HepG2 (cell line): ENCODE data around the gene TRAPPC3. TPM values are rescaled to one million over a fixed set of nuclear protein-coding genes. Genes with fewer than 3 reads are reported as not detected.

Experiments used
- ATAC-seq: fragments of 200-7000 bp; cut with Tn5 transposase; 3 replicates; pipeline ENCODE4 v1.9.1; 2020; ENCODE audit warnings: mild to moderate bottlenecking, moderate library complexity
- BruUV-seq: library from RNA; stranded (reverse); fragments of 400-500 nt; replicated peaks from 2 replicates; lab custom pipeline; 2021; lab: Mats Ljungman, UMichigan
- CTCF ChIA-PET: fragments of 300-600 bp; formaldehyde crosslinking; extraction: SDS; loops from one replicate; lab custom pipeline; 2021; ENCODE audit warnings: low total read pairs, inconsistent platforms, low intra/inter-chr PET ratio; lab: Yijun Ruan, JAX
- POLR2A ChIA-PET: fragments of 350-600 bp; sonication (Branson Sonifier 250); formaldehyde crosslinking; loops from one replicate; lab custom pipeline; 2020; ENCODE audit warnings: antibody characterized with exemption, inconsistent platforms; lab: Yijun Ruan, JAX
- DNase-seq: peaks from one replicate; pipeline ENCODE4 v3.0.0-alpha.2; 2015; ENCODE audit warnings: low spot score
- FAIRE-seq: peaks from 3 replicates; lab custom pipeline; 2011; peaks lifted over from hg19 to GRCh38; lab: Jason Lieb, UNC
- H2AFZ ChIP-seq: one replicate; pipeline ENCODE4 v1.6.1; 2011; ENCODE audit warnings: low read length, inconsistent platforms
- H3K27ac ChIP-seq: fragments of 300-600 bp; 3 replicates; pipeline ENCODE4 v1.8.0; 2011; ENCODE audit warnings: mixed run types, mild to moderate bottlenecking, mixed read lengths, low read length, inconsistent platforms; ENCODE audit not compliant: insufficient read depth; ENCODE audit errors: extremely low read length
- H3K27me3 ChIP-seq, 2 experiments: fragments of 200-600 bp in 1 of 2; 2 replicates in 1 of 2; 3 replicates in 1 of 2; pipeline versions ENCODE4 v1.6.0 to v1.8.0; 2011; ENCODE audit warnings: low read length in 2 of 2, mild to moderate bottlenecking in 2 of 2, moderate library complexity in 2 of 2, inconsistent platforms in 1 of 2; ENCODE audit not compliant: insufficient read depth in 2 of 2, control insufficient read depth in 1 of 2
- H3K36me3 ChIP-seq, 2 experiments: fragments of 200-600 bp in 1 of 2; replicated peaks in 1 of 2; 2 replicates in 1 of 2; 3 replicates in 1 of 2; pipeline versions ENCODE4 v1.5.1 to v1.8.0; 2011; ENCODE audit warnings: low read length in 2 of 2, inconsistent platforms in 1 of 2; ENCODE audit not compliant: insufficient read depth in 2 of 2, control insufficient read depth in 1 of 2
- H3K4me1 ChIP-seq: 2 replicates; pipeline ENCODE4 v1.5.1; 2012; ENCODE audit warnings: low read length, inconsistent platforms; ENCODE audit not compliant: insufficient read depth
- H3K4me2 ChIP-seq: 2 replicates; pipeline ENCODE4 v1.6.0; 2011; ENCODE audit warnings: low read depth, low read length, inconsistent platforms
- H3K4me3 ChIP-seq, 3 experiments: fragments of 200-600 bp in 1 of 3; sonication (generic), shearing (Covaris generic) in 1 of 3; replicated peaks in 1 of 3; 2 replicates each; pipeline ENCODE4 v1.5.1; 2011 to 2016; ENCODE audit warnings: low read length in 3 of 3, inconsistent platforms in 2 of 3, low read depth in 2 of 3, mild to moderate bottlenecking in 2 of 3, control low read depth in 1 of 3, mixed read lengths in 1 of 3; ENCODE audit not compliant: insufficient read depth in 1 of 3
- H3K79me2 ChIP-seq: one replicate; pipeline ENCODE4 v1.6.1; 2011; ENCODE audit warnings: low read length, inconsistent platforms; ENCODE audit not compliant: insufficient read depth
- H3K9ac ChIP-seq: 2 replicates; pipeline ENCODE4 v1.6.0; 2011; ENCODE audit warnings: mild to moderate bottlenecking, low read depth, low read length, inconsistent platforms; ENCODE audit not compliant: insufficient read depth
- H3K9me3 ChIP-seq: 2 replicates; pipeline ENCODE4 v1.5.1; 2012; ENCODE audit warnings: mild to moderate bottlenecking, low read length
- H4K20me1 ChIP-seq: 2 replicates; pipeline ENCODE4 v1.6.0; 2011; ENCODE audit warnings: inconsistent platforms, mild to moderate bottlenecking, low read length, moderate library complexity; ENCODE audit not compliant: insufficient read depth
- ARNTL ChIP-seq: sonication (generic); formaldehyde crosslinking; IDR thresholded peaks from 2 replicates; pipeline ENCODE4 v1.4.0; 2020; ENCODE audit warnings: mild to moderate bottlenecking, missing genetic modification reagents
- ASH2L ChIP-seq: fragments of 300-600, 200-600 bp; sonication (generic); IDR thresholded peaks from 2 replicates; pipeline ENCODE4 v1.7.0; 2017; ENCODE audit warnings: low read depth, mild to moderate bottlenecking, moderate library complexity, mixed read lengths, low read length; ENCODE audit not compliant: insufficient read length
- KMT2B ChIP-seq: IDR thresholded peaks from 2 replicates; pipeline ENCODE4 v1.6.1; 2016; ENCODE audit warnings: missing genetic modification reagents, missing compliant biosample characterization
- MAF1 ChIP-seq: sonication (generic); formaldehyde crosslinking; IDR thresholded peaks from 2 replicates; pipeline ENCODE4 v1.5.0; 2020; ENCODE audit warnings: missing genetic modification reagents, borderline replicate concordance
- RFX3 ChIP-seq: IDR thresholded peaks from 2 replicates; pipeline ENCODE4 v1.6.1; 2016; ENCODE audit warnings: missing biosample characterization, missing genetic modification reagents
- SOX6 ChIP-seq, 2 experiments: fragments of 450-650 bp in 1 of 2; sonication (generic) in 1 of 2; formaldehyde crosslinking in 1 of 2; IDR thresholded peaks; 2 replicates each; pipeline versions ENCODE4 v1.4.0 to v1.6.1; 2017 to 2020; ENCODE audit warnings: antibody characterized with exemption in 1 of 2, mild to moderate bottlenecking in 1 of 2, missing genetic modification reagents in 1 of 2
- SP1 ChIP-seq, 2 experiments: fragments of 450-650 bp in 1 of 2; sonication (generic) in 1 of 2; formaldehyde crosslinking in 1 of 2; IDR thresholded peaks; 2 replicates each; pipeline versions ENCODE4 v1.4.0 to v1.6.1; 2016 to 2020; ENCODE audit warnings: missing genetic modification reagents in 1 of 2
- THYN1 ChIP-seq: sonication (generic); formaldehyde crosslinking; IDR thresholded peaks from 2 replicates; pipeline ENCODE4 v1.8.1; 2023; ENCODE audit warnings: low read depth, mild to moderate bottlenecking, moderate library complexity, missing genetic modification reagents, borderline replicate concordance
- ZFP36 ChIP-seq: fragments of 150-350 bp; IDR thresholded peaks from 2 replicates; pipeline ENCODE4 v1.6.1; 2018; ENCODE audit warnings: borderline replicate concordance, low read length, low read depth; ENCODE audit not compliant: partially characterized antibody
- ZNF12 ChIP-seq: sonication (generic); formaldehyde crosslinking; IDR thresholded peaks from 2 replicates; pipeline ENCODE4 v1.5.0; 2020; ENCODE audit warnings: missing genetic modification reagents
- ZNF782 ChIP-seq: sonication (generic); formaldehyde crosslinking; IDR thresholded peaks from 2 replicates; pipeline ENCODE4 v1.4.0; 2020; ENCODE audit warnings: missing genetic modification reagents, mild to moderate bottlenecking, borderline replicate concordance
- ZSCAN9 ChIP-seq: IDR thresholded peaks from 2 replicates; pipeline ENCODE4 v1.6.1; 2016; ENCODE audit warnings: borderline replicate concordance
- WGBS: methylation state at CpG from one replicate; pipeline ENCODE4 v1.1.6; 2017; ENCODE audit warnings: low lambda C conversion rate; 5-methylcytosine and 5-hydroxymethylcytosine counted together
- in situ Hi-C: cut with HindIII; loops from 2 replicates; pipeline ENCODE4 v1.10.0; 2017; ENCODE audit warnings: low pct_unique_long_range_greater_than_20kb; ENCODE audit not compliant: extremely low pct_ligation_motif_present
- intact Hi-C: fragments of 100-400 bp; cut with micrococcal nuclease; formaldehyde crosslinking; loops from one replicate; pipeline ENCODE4 v1.10.0; 2022; ENCODE audit not compliant: unreplicated experiment
- polyA plus RNA-seq, 8 experiments: library from polyadenylated mRNA; depleted of rRNA in 3 of 8; stranded (reverse) in 7 of 8; unstranded in 1 of 8; fragments of >200 nt; fragmentation: Illumina TruSeq in 4 of 8; extraction: Trizol in 4 of 8; gene quantifications; 2 replicates each; pipeline versions ENCODE4 v1.2.1 to v1.2.3, GENCODE V29; 2011 to 2016; ENCODE audit warnings: low read depth in 4 of 8, missing spikeins in 1 of 8, mixed read lengths in 1 of 8; ENCODE audit not compliant: insufficient read depth in 1 of 8
- total RNA-seq, 5 experiments: library from RNA; depleted of rRNA; stranded (reverse); fragments of >200 nt; fragmentation: Illumina TruSeq; extraction: Trizol; gene quantifications; 2 replicates each; pipeline ENCODE4 v1.2.3, GENCODE V29; 2016; ENCODE audit warnings: low read depth in 1 of 5
- TF ChIP-seq, protein P1 (sequence below): sonication (generic); formaldehyde crosslinking; IDR thresholded peaks from 2 replicates; pipeline ENCODE4 v1.5.0; 2020; ENCODE audit warnings: missing genetic modification reagents

The TRAPPC3 gene
- total and polyA plus RNA-seq, 2 of the 13 experiments (the other 11 are each of a cell fraction or from before 2014, with no cell fraction given): 53.7 to 62.4 TPM

- Histone ChIP-seq H3K4me3 (no peak overlapping the region), H3K36me3 (no peaks in the 10 kb centered on the region), H4K20me1 (no peaks in the 10 kb centered on the region), H3K4me1 (peaks cover 21% of the 10 kb centered on the region), H3K9me3 (no peaks in the 10 kb centered on the region), H2AFZ (no peak overlapping the region), H3K79me2 (no peaks in the 10 kb centered on the region), H3K9ac (no peak overlapping the region), H3K4me2 (no peak overlapping the region), H3K27me3 (peaks cover 4 to 22% of the 10 kb centered on the region in 2 experiments; a peak in 4 of 5 replicates), H3K27ac (no peak overlapping the region)
- ChIA-PET POLR2A (no interaction called here), CTCF (no interaction called here)
- ATAC-seq (peak; percentile 12; the same call in 1 of the 3 replicates), FAIRE-seq (no peak), DNase-seq (no peak)
- no TSS peak for BruUV-seq
- intact Hi-C loops: no loop called here
- in situ Hi-C loops: no loop called here
- TF ChIP-seq ZNF782 (CRISPR knock-in tag) (no peak), ZFP36 (peak; percentile 52), THYN1 (CRISPR knock-in tag) (no peak)
- 61% methylated on average over 9 of the region's 9 CpGs for WGBS
Measured at GRCh38 chr1:36112823-36113222, 36.5 kb downstream of the TRAPPC3 start.

GRCh38 chr1:36111151-36111550, 38.1 kb downstream of the TRAPPC3 start:
- H3K4me1 ChIP-seq: peaks cover 37% of the 10 kb centered on the region
- no peak overlapping the region for H3K4me2 ChIP-seq
- ChIA-PET CTCF (no interaction called here), POLR2A (no interaction called here)
- intact Hi-C loops: no loop called here
- H3K36me3 ChIP-seq: no peaks in the 10 kb centered on the region
- no peaks in the 10 kb centered on the region for H3K9me3 ChIP-seq
- no peak for ATAC-seq
- H4K20me1 ChIP-seq: no peaks in the 10 kb centered on the region
- peaks cover 6 to 24% of the 10 kb centered on the region in 2 experiments; a peak in 4 of 5 replicates for H3K27me3 ChIP-seq
- WGBS: 2% methylated on average over 4 of the region's 4 CpGs
- no peak for DNase-seq
- TF ChIP-seq ZFP36 (no peak), SP1 (IDR thresholded peaks at IDR 0.05) (no peak), SP1 (CRISPR knock-in tag; IDR thresholded peaks at IDR 0.05) (no peak), SOX6 (IDR thresholded peaks at IDR 0.05) (no peak), SOX6 (CRISPR knock-in tag; IDR thresholded peaks at IDR 0.05) (no peak), ASH2L (no peak), ARNTL (CRISPR knock-in tag) (no peak), KMT2B (CRISPR knock-in tag) (no peak), RFX3 (no peak), ZSCAN9 (CRISPR knock-in tag) (no peak), MAF1 (CRISPR knock-in tag) (no peak), ZNF12 (CRISPR knock-in tag) (no peak)
- TF ChIP-seq, protein P1, sequence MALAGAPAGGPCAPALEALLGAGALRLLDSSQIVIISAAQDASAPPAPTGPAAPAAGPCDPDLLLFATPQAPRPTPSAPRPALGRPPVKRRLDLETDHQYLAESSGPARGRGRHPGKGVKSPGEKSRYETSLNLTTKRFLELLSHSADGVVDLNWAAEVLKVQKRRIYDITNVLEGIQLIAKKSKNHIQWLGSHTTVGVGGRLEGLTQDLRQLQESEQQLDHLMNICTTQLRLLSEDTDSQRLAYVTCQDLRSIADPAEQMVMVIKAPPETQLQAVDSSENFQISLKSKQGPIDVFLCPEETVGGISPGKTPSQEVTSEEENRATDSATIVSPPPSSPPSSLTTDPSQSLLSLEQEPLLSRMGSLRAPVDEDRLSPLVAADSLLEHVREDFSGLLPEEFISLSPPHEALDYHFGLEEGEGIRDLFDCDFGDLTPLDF (CRISPR knock-in tag): no peak
- TF ChIP-seq, all 625 proteins: peak for 0
- no peak overlapping the region for H2AFZ ChIP-seq
- in situ Hi-C loops: no loop called here
- no peak overlapping the region for H3K27ac ChIP-seq
- no peak for FAIRE-seq
- no peaks in the 10 kb centered on the region for H3K79me2 ChIP-seq
- H3K9ac ChIP-seq: no peak overlapping the region
- no peak overlapping the region for H3K4me3 ChIP-seq
- BruUV-seq: no TSS peak
